Measurements from ENCODE around the gene GADD45GIP1. TPM values are rescaled to one million over a fixed set of nuclear protein-coding genes. Genes with fewer than 3 reads are reported as not detected.

GADD45GIP1 gene
- total RNA-seq, 1 donor from 2014 or later = 12.4 TPM

- DNase-seq (ENCODE audit: low spot score) = no peak
These were observed 44.5 kb downstream of the GADD45GIP1 start for GRCh38 chr19:12912571-12912970.

- DNase-seq (ENCODE audit: low spot score) = no peak
These were observed 49.9 kb downstream of the GADD45GIP1 start for GRCh38 chr19:12907166-12907565.

Other genes with a start within 250 kb of the GADD45GIP1 start
- 111 TPM for gene TNPO2, start 233.3 kb downstream of the GADD45GIP1 start, total RNA-seq
- 132 TPM for gene TRIR, start 222.5 kb downstream of the GADD45GIP1 start, total RNA-seq
- gene GET3, start 219.7 kb downstream of the GADD45GIP1 start, total RNA-seq = 55.6 TPM
- gene BEST2, start 205.4 kb downstream of the GADD45GIP1 start, total RNA-seq = not detected
- 79.0 TPM for gene HOOK2, start 181.7 kb downstream of the GADD45GIP1 start, total RNA-seq
- gene JUNB, start 165.7 kb downstream of the GADD45GIP1 start, total RNA-seq = 191 TPM
- gene PRDX2, start 155.4 kb downstream of the GADD45GIP1 start, total RNA-seq = 196 TPM
- gene THSD8, start 155.2 kb downstream of the GADD45GIP1 start, total RNA-seq = 4.4 TPM
- 8.8 TPM for gene RNASEH2A, start 150.6 kb downstream of the GADD45GIP1 start, total RNA-seq
- not detected for gene RTBDN, start 122.6 kb downstream of the GADD45GIP1 start, total RNA-seq
- gene MAST1, start 118.7 kb downstream of the GADD45GIP1 start, total RNA-seq = 0.36 TPM
- gene DNASE2, start 75.8 kb downstream of the GADD45GIP1 start, total RNA-seq = 42.2 TPM
- gene KLF1, start 70.0 kb downstream of the GADD45GIP1 start, total RNA-seq = not detected
- gene GCDH, start 66.1 kb downstream of the GADD45GIP1 start, total RNA-seq = 35.6 TPM
- gene SYCE2, start 37.9 kb downstream of the GADD45GIP1 start, total RNA-seq = 0.52 TPM
- 60.9 TPM for gene FARSA, start 23.5 kb downstream of the GADD45GIP1 start, total RNA-seq
- 643 TPM for gene CALR, start 18.6 kb downstream of the GADD45GIP1 start, total RNA-seq
- 96.5 TPM for gene RAD23A, start 11.4 kb downstream of the GADD45GIP1 start, total RNA-seq
- gene DAND5, start 12.4 kb upstream of the GADD45GIP1 start, total RNA-seq = not detected
- gene NFIX, start 38.3 kb upstream of the GADD45GIP1 start, total RNA-seq = 91.7 TPM
- 3.0 TPM for gene LYL1, start 145.6 kb upstream of the GADD45GIP1 start, total RNA-seq
- 54.6 TPM for gene TRMT1, start 159.5 kb upstream of the GADD45GIP1 start, total RNA-seq
- 57.0 TPM for gene NACC1, start 161.0 kb upstream of the GADD45GIP1 start, total RNA-seq
- gene STX10, start 193.2 kb upstream of the GADD45GIP1 start, total RNA-seq = 37.3 TPM
- gene IER2, start 193.2 kb upstream of the GADD45GIP1 start, total RNA-seq = 94.0 TPM

All from ureter (tissue), 1 donor.